GM10266 (cell line): ENCODE measurements around the gene VPS52.
"Not testable (repeated sequence)": the region's sequence is repeated elsewhere in the genome, so short reads cannot be mapped to it uniquely, and the experiment has no call there.

Experiments used
- DNase-seq: peaks from one replicate; pipeline ENCODE4 v3.0.0; 2012; ENCODE audit errors: extremely low spot score
- CTCF ChIP-seq: IDR thresholded peaks from 2 replicates; pipeline ENCODE4 v1.5.1; 2012; ENCODE audit warnings: mild to moderate bottlenecking, low read depth; ENCODE audit not compliant: control insufficient read depth, insufficient read depth; ENCODE audit errors: missing control alignments

The VPS52 gene

GRCh38 chr6:33276864-33277662 is 5.4 kb upstream of the VPS52 start, which contains the start of gene B3GALT4:
TSS of gene B3GALT4 (plus strand) at chr6:33277123. CDS start at chr6:33277420, 297 bp downstream.
- peak; percentile 83 for DNase-seq
- peak; percentile 52 for TF ChIP-seq CTCF

- DNase-seq: no peak
- TF ChIP-seq CTCF: no peak
Observed at GRCh38 chr6:33276581-33276863, 4.8 kb upstream of the VPS52 start.

- DNase-seq: not testable (repeated sequence)
Observed at GRCh38 chr6:33275795-33276580, 4.3 kb upstream of the VPS52 start.

- no peak for DNase-seq
- TF ChIP-seq CTCF: no peak
Observed at GRCh38 chr6:33273924-33274902, 2.5 kb upstream of the VPS52 start.

- DNase-seq: no peak
- TF ChIP-seq CTCF: no peak
Observed at GRCh38 chr6:33273129-33273923, 1.6 kb upstream of the VPS52 start.

GRCh38 chr6:33272275-33273128 is 826 bp upstream of the VPS52 start:
- no peak for TF ChIP-seq CTCF
- no peak for DNase-seq
